NCI-H510A treated with DMSO at 0.1 percent for 48 hours (cell line): ENCODE measurements around the gene ASB10.

Experiments
- DNase-seq: peaks from one replicate; lab custom pipeline; 2025; lab: John Stamatoyannopoulos, UW

ASB10 gene

GRCh38 chr7:151135866-151136843, 50.9 kb downstream of the ASB10 start:
- DNase-seq: no peak

GRCh38 chr7:151135525-151135845, 51.6 kb downstream of the ASB10 start:
- no peak for DNase-seq

- DNase-seq: no peak
These were observed 52.1 kb downstream of the ASB10 start for GRCh38 chr7:151134743-151135524.

GRCh38 chr7:151133986-151134742, 52.9 kb downstream of the ASB10 start:
- no peak for DNase-seq

DNA sequence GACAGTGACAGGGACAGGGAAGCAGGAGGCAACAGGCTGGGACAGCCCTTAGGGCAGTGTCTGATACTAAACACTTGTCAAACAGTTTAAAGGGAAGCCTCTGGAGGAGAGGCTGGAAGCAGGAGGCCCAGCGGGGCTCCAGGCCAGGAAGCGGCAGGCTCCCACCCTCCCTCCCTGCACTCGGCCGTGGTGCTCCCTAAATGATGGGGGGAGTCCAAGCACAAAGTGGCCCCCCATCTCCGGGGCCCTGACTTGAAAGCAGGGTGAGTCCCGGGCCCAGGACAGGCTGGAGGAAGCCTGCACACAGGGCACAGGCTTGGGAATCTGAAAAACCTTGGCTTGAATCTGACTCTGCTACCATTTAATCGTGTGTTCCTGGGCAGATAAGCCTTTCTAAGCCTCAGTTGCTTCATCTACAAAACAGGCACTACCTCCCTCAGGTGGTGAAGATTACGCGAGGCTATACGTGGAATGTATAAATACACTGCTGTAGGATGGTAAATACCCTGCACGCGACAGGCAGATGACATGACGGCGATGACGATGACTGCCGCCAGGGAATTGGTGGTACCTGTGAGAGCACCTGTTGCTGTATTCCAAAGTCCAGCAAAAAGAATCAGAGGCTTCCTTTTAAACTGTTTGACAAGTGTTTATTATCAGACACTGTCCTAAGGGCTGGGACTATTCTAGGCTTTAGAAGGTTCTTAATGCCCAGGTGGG, 53.6 kb downstream of the ASB10 start:
- DNase-seq: no peak

DNA sequence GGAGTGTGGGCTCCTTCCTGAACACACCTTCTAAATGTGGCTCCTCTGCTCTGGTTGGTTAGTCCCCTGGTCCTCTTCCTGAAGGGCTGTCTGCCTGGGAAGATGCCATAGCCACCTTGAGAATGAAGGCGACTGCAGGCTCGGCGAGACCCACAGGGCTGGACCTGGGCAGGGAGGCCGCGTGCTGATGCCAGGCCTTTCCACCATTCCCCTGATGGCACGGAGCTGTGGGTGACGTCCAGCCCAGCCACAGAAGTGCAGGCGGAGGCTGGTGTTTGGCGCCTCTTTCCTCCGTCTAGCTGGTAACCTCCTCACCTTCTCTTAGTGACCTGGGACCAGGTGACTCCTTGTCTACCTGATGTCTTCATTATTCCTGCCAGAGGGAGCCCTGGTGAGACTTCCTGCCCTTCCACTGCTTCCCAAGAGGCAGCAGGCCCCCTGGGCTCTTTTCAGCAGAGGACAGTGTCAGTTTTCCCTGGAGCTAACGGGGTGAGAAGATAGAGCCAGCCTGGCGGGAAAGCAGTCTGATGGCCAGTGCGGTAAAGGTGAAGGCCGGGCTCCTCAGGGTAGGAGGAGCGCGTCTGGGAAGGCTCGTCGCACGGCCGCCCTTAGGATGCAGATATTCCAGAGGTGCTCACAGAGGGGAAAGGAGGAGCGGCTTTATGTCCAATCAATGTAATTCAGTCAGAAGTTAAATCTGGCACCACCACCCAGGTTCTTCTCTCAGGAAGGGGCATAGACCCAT, 54.4 kb downstream of the ASB10 start:
- DNase-seq: no peak

GRCh38 chr7:151131592-151132293, 55.3 kb downstream of the ASB10 start:
- no peak for DNase-seq

DNA sequence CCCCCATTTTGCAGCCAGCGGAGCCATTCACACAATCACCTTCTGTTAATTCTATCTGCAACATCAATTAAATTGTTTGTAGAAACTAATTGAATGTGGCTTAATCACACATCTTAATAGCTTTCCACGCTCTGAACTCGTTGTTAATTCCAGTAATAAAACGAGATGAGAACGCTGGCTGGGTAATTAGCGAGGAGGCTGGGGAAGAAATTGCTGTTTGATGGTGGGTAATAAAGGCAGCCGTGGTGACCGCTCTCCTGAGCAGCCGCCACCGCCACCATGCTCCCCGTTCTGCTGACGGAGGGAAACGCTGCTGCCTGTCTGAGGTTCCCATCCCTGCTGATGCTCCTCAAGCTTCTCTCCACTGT, 55.8 kb downstream of the ASB10 start:
- no peak for DNase-seq

- no peak for DNase-seq
These were observed 56.3 kb downstream of the ASB10 start for GRCh38 chr7:151130741-151131157.

- DNase-seq: no peak
These were observed 57.0 kb downstream of the ASB10 start for GRCh38 chr7:151129960-151130591.

DNA sequence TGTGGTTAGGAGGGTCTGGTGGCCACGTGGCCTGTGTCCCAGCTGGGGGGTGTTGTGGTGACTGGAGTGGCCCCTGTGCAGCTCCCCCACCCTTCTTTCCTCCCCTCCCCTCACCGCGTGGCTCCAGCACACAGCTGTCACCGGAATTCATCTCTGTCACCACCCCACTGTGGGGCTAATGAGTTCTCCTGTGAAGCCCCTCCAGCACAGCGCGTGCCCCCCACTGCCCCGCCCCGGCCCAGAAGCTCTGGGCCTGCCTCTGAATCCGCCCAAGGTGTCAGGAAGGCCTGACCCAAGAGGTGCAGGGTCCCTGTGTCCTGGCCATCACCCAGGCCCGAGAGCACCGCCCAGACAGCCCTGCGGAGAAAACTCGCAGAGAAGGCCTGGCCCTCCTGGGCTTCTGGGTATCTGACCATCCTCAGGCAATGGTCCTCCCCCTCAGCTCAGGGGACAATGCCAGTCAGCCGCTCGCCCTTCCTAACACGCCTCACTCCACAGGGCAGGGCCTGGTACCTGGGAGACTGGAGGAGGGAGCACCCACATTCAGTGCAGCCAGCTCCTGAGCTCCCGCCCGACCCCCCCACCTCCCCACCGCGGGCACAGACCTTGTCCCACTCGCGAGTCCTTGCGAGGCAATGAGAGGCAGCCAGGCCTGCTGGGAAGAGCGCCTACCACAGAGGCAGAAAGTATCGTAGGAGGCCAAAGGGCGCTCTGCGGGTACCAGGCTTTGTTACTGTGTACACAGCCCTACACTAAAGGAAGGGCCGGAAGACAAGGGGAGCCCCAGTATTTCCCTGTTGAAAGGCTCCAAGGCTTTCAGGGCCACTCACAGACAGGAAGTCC, 57.7 kb downstream of the ASB10 start:
- no peak for DNase-seq

DNA sequence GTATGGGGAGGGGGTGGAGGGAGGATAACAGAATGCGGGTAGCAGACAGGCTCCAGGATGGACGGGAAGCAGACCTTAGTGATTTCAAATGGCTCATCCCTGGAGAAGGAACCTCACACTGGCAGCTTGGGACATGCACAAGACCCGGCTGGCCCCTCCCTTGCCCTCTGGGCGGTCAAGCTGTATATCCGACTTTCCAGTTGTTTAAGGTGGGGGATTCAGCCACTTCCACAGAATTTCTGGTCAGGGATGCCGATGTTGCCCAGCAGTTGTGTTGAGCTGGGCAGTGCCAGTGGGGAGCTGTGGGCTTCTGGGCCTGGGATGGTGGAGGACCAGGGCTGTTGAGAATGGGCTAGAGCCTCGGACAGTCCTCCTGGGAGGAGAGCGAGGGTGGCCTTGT, 58.3 kb downstream of the ASB10 start:
- no peak for DNase-seq

GRCh38 chr7:151128144-151128543, 58.9 kb downstream of the ASB10 start:
- DNase-seq: no peak

GRCh38 chr7:151126491-151127137, 60.4 kb downstream of the ASB10 start:
- DNase-seq: no peak

DNA sequence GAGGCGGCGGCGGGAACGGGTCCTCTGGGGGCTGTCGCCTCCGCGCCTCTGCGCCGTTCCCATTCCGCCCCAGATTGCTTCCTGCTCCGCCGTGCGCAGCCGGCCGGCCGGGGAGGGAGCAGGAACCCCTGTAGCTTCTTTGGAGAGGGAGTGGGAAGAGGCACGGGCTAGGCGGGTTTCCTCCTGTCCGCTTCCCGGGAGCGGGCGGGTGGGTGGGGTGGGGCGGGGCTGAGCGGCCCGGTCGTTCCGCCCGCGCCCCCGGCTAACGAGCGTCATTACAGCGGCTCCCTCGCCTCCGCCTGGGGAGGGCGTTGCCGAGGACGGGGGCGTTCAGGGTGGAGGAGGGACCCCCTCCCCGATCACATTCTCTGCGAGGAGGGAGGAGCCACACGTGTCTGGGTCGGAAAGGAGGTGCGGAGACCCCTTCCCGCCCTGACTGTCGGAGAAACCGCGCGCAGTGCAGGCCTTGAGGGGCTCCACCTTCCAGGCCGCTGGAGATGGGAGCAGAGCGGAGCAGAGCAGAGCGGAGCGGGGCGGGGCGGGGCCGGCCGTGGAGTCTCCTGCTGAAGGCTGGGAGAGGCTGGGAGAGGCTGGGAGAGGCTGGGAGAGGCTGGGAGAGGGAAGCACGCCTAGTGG, 61.1 kb downstream of the ASB10 start:
- DNase-seq: no peak
